ENCODE data around the gene HK2.
"Not testable (repeated sequence)": the region's sequence is repeated elsewhere in the genome, so short reads cannot be mapped to it uniquely, and the experiment has no call there.

HK2 gene

GRCh38 chr2:74833418-74834233 lies at the start of gene HK2:
Gene HK2 (plus strand): TSS chr2:74834127. CDS start chr2:74834581, 454 bp downstream.
- DNase-seq (ENCODE audit: low read depth in 1 of 2, low spot score in 1 of 2): peak; percentile 85 to 93
- no peak for TF ChIP-seq JUND (IDR thresholded peaks at IDR 0.05; ENCODE audit: low read depth)
- in situ Hi-C loops (cut with HindIII; ENCODE audit: low pct_unique_long_range_greater_than_20kb, low sequenced_read_pairs): no loop called here

GRCh38 chr2:74789271-74789670 lies 44.7 kb upstream of the HK2 start:
- TF ChIP-seq JUND (IDR thresholded peaks at IDR 0.05; ENCODE audit: low read depth): no peak
- in situ Hi-C loops (cut with HindIII; ENCODE audit: low pct_unique_long_range_greater_than_20kb, low sequenced_read_pairs): no loop called here
- DNase-seq (ENCODE audit: low read depth in 1 of 2, low spot score in 1 of 2): no peak

DNA sequence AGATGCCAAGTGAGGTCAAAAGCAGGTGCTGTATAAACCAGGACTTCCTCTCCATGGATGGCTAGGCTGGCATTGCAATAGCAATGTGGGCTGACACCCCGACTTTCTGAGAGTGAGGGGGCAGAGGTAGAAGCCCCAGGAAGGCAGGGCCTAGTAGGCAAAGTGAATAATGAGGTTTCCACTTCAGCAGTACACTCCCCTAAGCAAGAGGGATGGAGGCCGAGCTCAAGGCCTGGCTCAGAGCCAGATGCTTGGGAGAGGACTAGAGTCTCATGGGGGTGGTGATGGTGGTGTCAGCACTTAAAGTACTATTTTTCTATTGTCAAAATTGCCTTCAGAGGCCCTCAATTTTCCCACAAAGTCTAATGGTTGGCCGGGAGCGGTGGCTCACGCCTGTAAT lies 41.6 kb upstream of the HK2 start:
- no peak for DNase-seq (ENCODE audit: low read depth in 1 of 2, low spot score in 1 of 2)
- TF ChIP-seq JUND (IDR thresholded peaks at IDR 0.05; ENCODE audit: low read depth): no peak
- in situ Hi-C loops (cut with HindIII; ENCODE audit: low pct_unique_long_range_greater_than_20kb, low sequenced_read_pairs): no loop called here

- in situ Hi-C loops (cut with HindIII; ENCODE audit: low pct_unique_long_range_greater_than_20kb, low sequenced_read_pairs); DNase-seq (ENCODE audit: low read depth in 1 of 2, low spot score in 1 of 2): not testable (repeated sequence)
Measured at GRCh38 chr2:74794878-74795277, 39.0 kb upstream of the HK2 start.

GRCh38 chr2:74806355-74806839 lies 27.5 kb upstream of the HK2 start:
- no peak for TF ChIP-seq JUND (IDR thresholded peaks at IDR 0.05; ENCODE audit: low read depth)
- no peak for DNase-seq (ENCODE audit: low read depth in 1 of 2, low spot score in 1 of 2)
- in situ Hi-C loops (cut with HindIII; ENCODE audit: low pct_unique_long_range_greater_than_20kb, low sequenced_read_pairs): no loop called here

DNA sequence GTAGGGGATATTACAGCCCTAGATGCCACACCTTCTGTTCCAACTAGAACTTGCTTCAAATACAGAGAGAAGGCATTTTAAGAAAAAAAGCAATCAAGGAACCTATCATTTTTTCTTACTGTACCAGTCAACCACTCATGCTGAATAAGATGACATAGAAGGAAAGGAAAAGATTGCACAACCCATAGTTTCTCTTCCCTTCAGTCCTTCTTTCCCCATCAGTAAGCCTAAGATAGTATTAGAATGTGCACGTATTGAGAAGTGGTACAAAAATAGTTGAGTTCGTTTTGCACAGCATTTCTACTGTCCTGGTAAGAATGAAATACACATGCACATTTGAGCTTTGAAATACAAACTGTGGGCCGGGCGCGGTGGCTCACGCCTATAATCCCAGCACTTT lies 27.0 kb upstream of the HK2 start:
- TF ChIP-seq JUND (IDR thresholded peaks at IDR 0.05; ENCODE audit: low read depth): no peak
- DNase-seq (ENCODE audit: low read depth in 1 of 2, low spot score in 1 of 2): no peak
- in situ Hi-C loops (cut with HindIII; ENCODE audit: low pct_unique_long_range_greater_than_20kb, low sequenced_read_pairs): no loop called here

DNA sequence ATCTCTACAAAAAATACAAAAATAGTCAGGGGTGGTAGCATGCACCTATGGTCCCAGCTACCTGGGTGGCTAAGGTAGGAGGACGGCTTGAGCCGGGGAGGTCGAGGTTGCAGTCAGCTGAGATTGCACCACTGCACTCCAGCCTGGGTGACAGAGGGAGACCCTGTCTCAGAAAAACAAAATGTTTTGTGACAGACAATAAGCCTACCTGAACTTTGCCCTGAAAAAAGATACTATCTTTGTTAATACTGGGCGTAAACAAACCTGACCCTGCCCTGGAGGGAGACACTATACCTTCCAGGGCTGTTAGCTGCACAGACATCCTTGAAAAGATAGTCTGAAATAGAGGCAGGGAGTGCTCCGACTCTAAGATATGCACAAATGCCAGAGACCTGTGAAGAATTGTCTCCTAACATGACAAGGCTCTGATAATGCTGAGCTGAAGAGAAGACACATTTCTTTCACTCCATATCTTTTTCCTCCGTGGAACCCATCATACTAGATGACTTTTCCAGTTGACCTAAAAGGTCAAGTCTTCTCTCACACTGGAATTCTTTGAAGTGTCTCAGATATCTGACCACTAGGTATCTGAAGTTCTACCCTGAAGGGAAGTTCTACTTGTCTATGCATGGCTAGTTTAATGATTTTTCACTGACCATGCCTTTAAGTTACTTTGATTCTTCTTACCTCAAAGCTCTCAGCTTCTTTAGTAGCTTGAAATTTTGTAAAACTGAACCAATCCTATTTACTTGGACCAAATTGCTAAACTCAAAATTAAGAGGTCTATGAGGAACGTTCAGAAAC lies 20.9 kb upstream of the HK2 start:
- in situ Hi-C loops (cut with HindIII; ENCODE audit: low pct_unique_long_range_greater_than_20kb, low sequenced_read_pairs): no loop called here
- DNase-seq (ENCODE audit: low read depth in 1 of 2, low spot score in 1 of 2): no peak
- no peak for TF ChIP-seq JUND (IDR thresholded peaks at IDR 0.05; ENCODE audit: low read depth)

- no peak for DNase-seq (ENCODE audit: low read depth in 1 of 2, low spot score in 1 of 2)
- no peak for TF ChIP-seq JUND (IDR thresholded peaks at IDR 0.05; ENCODE audit: low read depth)
- in situ Hi-C loops (cut with HindIII; ENCODE audit: low pct_unique_long_range_greater_than_20kb, low sequenced_read_pairs): no loop called here
Measured at GRCh38 chr2:74814102-74814501, 19.8 kb upstream of the HK2 start.

DNA sequence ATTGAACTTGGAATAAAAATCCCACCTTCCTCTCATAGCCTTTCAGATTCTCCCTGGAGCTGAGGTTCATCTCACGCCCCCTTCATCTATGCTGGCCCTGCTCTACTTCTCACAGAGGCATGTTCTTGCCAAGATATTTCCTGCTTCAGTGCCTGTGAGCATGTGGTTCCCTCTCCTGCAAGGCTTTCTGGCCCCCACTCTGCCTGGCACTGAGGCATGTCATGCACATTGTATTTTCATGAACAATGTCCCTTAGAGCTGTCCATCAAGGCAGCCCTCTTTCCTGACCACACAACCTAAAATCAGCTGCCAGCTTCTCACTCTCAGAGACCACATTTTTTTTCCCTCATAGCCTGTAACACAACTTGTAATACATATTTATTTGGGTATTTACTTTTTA lies 18.0 kb upstream of the HK2 start:
- in situ Hi-C loops (cut with HindIII; ENCODE audit: low pct_unique_long_range_greater_than_20kb, low sequenced_read_pairs): no loop called here
- no peak for DNase-seq (ENCODE audit: low read depth in 1 of 2, low spot score in 1 of 2)
- no peak for TF ChIP-seq JUND (IDR thresholded peaks at IDR 0.05; ENCODE audit: low read depth)

- in situ Hi-C loops (cut with HindIII; ENCODE audit: low pct_unique_long_range_greater_than_20kb, low sequenced_read_pairs): no loop called here
- no peak for TF ChIP-seq JUND (IDR thresholded peaks at IDR 0.05; ENCODE audit: low read depth)
- DNase-seq (ENCODE audit: low read depth in 1 of 2, low spot score in 1 of 2): no peak
Measured at GRCh38 chr2:74816540-74817303, 17.2 kb upstream of the HK2 start.

DNA sequence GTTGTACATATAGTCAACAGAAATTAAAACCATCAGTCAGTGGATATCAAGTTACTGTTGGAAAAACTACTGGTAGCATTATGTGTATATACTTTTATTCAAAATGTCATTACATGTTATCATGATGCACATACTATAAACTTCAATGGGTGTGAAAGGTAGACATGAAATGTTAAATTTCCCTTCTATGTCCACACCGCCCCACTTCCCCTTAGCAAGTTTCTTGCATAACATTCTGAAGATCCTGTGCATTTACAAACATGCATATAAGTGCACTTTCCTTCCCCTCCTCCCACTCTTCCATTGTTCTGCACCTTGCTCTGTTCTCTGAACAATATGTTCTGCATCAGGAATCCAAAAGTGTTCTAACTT lies 16.6 kb upstream of the HK2 start:
- no peak for DNase-seq (ENCODE audit: low read depth in 1 of 2, low spot score in 1 of 2)
- TF ChIP-seq JUND (IDR thresholded peaks at IDR 0.05; ENCODE audit: low read depth): no peak
- in situ Hi-C loops (cut with HindIII; ENCODE audit: low pct_unique_long_range_greater_than_20kb, low sequenced_read_pairs): no loop called here

DNA sequence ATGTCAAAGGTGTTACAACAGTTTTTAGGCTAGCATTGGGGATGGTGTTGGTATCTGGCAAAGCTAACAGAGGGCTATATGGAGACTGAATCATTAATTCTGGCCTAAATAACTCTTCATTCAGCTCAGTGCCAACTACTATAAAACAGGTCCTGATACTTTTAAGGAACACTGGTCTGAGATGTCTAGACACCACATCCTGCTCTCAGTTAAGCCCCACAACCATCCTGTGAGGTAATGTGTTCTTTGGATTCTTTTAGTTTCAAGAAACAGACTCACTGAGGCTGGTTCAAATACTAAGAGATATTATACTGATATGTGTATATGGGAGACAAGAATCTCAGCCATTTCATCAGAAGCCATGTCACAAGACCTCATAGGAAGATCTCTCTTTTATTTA lies 14.2 kb upstream of the HK2 start:
- DNase-seq (ENCODE audit: low read depth in 1 of 2, low spot score in 1 of 2): no peak
- no peak for TF ChIP-seq JUND (IDR thresholded peaks at IDR 0.05; ENCODE audit: low read depth)
- in situ Hi-C loops (cut with HindIII; ENCODE audit: low pct_unique_long_range_greater_than_20kb, low sequenced_read_pairs): no loop called here
